Stimulated activated CD4-positive, alpha-beta T cell treated with anti-CD3 and anti-CD28 coated beads, TNF-alpha, amount 100 ng/mL, for 1 hour (primary cell): ENCODE data around the gene VRK2.
"Not testable (repeated sequence)": the region's sequence is repeated elsewhere in the genome, so short reads cannot be mapped to it uniquely, and the experiment has no call there.

ENCODE experiments used
- DNase-seq, 3 donors: peaks; one replicate each; pipeline ENCODE4 v3.0.0-alpha.2; 2020; ENCODE audit warnings: low read depth in 3 of 3, low spot score in 1 of 3

Gene VRK2

DNA sequence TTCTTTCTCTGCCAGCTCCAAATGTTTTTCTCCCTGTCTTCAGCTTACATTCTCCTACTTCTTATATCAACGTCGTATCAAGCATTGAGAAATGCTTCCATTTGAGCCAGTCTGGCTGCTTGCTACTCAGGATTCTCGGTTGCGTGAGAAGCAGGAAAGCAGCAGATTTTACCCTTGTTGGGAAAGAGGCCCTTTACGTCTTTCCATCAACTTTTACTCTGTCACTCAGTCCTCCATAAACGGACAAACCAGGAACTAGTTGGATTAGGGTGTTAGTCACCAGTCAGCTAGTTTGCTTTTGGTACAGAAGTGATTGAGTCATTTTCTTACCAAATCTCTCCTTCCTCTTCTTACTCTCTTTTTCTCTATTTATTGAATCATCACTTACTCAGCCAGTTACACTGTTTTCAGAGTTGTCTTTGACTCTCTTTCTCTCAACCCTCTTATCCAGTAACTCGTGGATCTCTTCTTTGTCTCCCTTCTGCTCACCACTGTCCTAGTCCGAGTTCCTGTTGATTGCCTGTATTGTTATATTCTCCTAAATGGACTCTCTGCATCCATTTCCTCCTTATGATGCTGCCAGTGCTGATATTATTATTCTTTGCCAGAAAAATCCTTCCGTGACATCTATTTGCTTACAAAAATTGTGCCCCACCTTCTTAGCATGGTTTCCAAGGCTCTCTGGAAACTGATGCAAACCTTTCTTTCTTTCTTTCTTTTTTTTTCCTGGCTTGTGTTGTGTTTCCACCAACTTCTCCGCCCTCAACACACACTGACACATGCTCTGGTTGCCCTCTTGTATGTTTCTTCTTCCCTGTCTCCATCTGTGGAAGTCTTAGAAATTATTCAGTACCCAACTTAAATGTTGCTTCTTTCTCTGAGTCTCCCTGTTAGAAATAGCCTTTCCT is 61.5 kb downstream of the VRK2 start:
- DNase-seq, result no peak

DNA sequence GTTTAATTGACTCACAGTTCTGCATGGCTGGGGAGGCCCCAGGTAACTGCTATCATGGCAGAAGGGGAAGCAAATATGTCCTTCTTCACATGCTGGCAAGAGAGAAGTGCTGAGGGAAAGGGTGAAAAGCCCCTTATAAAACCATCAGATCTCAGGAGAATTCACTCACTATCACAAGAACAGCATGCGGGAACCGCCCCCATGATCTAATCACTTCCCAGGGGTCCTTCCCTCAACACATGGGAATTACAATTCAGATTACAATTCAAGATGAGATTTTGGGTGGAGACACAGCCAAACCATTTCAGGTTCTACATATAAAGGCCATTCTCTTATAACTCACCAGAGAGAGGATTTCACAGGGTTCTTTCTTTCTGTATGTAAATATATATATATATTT is 62.9 kb downstream of the VRK2 start:
- DNase-seq, result no peak

DNA sequence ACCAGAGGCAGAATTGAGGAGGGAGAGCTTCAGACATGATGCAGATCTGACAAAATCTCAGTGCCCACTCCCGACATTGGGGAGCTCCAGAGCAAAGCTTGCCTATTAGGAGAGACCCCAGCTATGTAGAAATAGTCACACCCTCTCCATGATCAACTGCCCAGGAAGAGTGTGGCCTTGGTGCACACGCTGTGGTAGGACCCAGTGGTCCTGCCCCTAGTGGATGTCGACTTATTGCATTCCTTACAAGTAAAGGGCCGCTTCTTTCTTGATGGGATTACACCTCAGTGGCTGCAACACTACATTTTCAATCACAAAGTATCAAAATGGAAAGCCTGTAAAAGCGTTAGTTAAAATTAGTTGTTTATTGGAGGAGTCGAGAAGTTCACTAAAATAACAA is 64.2 kb downstream of the VRK2 start:
- DNase-seq, result no peak

DNA sequence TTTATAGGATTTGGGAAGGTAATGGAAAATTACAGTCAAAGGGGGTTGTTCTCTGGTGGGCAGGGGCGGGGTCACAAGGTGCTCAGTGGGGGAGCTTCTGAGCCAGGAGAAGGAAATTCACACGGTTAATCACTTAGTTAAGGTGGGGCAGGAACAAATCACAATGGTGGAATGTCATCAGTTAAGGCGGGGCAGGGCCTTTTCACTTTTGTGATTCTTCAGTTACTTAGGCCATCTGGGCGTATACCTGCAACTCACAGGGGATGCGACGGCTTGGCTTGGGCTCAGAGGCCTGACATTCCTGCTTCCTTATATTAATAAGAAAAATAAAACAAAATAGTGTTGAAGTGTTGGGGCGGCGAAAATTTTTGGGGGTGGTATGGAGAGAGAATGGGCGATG is 67.0 kb downstream of the VRK2 start:
- DNase-seq, result not testable (repeated sequence)

DNA sequence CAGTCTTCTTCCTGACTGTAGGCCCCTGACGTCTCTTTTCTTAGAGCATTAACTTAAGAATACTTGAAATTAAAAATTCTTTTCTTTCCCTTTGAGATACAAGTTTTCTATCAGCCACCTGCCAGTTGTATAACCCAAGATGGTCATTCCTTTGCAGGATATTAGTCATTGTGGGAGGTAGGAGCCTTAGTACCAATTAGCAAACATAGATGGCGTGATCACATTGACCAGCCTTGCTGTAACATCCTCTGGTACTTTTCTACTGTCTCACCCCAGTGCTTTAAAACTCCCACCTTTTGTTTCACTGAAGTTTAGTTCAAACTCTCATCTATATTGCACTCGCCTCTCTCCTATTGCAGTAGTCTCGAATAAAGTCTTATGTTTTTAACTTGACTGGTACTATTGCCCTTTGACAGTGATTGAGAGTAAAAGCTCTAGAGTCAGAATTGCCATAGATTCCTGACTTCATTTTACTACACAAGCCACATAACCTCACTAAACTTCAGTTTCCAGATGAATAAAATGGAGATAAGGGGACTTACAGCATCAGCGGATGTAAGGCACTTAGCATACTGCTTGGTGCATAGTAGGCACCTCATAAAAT is 74.1 kb downstream of the VRK2 start:
- DNase-seq, result no peak

DNA sequence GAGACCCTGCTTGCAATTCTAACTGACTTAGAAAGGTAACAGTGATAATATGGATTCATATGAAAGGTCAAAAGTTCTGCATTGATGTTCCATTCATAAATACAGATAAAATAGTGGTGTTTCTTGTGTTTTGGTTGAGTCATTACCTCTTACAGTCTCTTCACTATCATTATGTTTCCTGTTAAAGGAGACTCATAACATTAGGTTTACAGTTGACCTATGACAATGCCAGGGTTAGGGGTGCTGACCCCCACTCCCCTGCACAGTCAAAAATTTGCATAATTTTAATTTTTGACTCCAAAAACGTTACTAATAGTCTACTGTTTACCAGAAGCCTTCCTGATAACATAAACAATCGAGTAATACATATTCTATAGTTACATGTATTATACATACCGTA is 75.4 kb downstream of the VRK2 start:
- no peak for DNase-seq

DNA sequence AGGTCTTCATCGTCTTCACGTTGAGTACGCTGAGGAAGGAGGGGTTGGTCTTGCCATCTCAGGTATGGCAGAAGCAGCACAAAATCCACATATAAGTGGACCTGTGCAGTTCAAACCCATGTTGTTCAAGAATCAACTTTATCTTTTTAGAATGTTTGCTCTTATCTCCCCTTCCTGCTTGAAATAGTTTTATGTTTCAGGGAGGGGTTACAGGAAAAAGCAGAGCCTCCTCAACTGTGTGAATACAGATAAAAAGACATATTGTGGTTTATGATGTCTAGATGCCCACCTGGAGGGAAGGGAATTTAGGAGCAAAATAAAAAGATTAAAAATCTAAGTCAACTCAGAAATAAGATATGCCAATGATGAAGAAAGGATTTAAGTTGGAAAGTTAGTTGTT is 75.9 kb downstream of the VRK2 start:
- no peak for DNase-seq

DNA sequence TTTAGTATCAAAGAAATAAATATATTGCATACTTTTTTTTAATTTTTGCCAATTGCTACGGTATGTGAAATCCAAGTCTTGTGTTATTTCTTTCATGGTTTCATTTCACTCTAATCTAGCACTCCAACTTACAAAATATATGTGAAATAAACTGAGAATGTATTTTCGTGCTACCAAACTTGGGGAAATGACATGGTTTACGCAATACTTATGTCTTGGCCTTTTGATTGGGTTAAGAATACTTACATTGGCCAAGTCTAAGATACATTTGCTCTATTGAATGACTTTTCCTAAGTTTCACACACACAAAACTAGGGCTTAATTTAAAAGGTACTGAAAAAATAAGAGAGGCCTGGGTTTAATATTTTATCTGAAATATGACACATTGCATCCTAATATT is 80.5 kb downstream of the VRK2 start:
- no peak for DNase-seq

DNA sequence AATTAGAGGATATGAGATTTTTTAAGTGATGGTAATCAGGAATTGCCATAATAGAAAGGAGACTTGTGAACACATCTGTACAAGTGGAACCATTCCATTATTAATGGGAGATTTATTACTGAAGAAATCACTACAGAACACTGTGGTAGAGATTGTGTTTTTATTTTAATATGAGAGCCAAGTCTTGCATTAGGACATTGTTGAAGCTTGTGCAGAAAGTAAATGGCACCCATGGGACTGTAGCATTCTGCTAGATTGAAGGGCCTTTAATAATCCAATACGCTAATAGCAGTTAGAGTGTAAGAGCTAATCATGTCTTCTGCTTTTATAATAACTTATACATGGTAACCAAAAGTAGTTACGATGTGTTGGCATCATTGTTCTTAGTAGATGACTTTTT is 83.6 kb downstream of the VRK2 start:
- no peak for DNase-seq

DNA sequence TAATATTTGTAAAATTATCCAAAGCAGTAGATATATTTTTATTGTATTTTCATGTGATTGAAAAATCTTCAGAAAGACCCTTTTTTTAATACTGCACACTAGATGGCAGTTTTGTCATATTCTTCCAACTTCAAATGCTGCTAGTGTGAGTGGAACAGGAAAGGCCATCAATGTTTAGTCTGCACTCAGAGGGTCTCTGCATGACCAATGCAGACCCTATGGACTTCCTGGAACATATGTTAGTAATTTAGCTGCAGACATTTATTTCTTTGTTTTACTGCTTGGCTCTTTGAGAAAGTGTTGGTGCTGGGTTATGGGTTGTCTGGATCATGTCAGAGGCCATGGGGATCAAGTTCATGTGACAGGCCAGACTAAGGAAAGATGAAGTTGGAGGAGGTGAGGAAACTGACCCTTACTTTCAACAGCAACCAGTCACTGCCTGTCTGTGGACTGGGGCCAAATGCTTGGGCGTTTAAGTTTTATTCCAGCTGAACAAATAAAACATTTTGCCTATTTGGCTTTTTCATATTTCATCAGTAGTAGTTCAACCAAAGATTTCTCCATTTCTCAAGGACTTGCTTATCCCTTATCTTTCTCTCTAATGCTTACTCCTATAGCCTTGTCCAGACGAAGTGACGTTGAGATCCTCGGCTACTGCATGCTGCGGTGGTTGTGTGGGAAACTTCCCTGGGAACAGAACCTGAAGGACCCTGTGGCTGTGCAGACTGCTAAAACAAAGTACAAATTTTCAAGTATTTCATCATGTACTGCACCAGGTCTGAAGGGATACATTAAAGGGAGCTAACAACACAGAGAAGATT is 84.8 kb downstream of the VRK2 start:
- no peak for DNase-seq

DNA sequence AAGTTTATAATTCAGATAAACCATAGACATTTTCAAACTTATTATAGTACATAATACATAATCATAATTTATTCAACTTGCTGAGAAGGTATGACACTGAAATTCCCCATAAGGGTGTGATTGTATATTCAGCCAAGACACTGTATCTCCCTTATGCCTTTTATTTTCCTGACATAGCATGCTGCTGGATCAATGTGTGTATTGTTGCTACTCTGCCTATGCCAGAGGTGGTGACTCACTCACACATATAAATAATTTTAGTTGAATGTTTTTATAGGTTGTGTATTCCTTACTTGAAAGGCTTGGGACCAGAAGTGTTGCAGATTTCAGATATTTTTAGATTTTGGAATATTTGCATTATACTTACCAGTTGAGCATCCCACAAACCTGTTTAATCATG is 86.8 kb downstream of the VRK2 start:
- DNase-seq, result no peak

DNA sequence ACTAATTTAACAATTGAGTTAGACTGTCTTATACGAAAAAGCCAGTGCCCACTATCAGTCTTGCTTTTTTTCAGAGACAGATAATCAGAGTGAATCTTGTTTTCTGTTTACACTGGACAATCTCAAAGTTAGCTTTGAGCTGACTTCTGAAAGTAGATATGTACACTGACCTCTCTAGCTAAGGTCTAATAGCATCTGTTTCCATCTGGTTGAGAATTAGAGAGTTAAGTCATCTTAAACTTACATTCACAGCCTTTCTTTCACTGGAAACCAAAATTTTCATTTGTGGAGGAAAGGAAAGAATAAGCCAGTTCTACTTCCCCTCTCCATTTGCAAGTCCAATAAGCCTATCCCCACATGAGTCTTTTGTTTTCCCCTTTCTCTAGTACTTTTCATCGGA is 89.3 kb downstream of the VRK2 start:
- no peak for DNase-seq

DNA sequence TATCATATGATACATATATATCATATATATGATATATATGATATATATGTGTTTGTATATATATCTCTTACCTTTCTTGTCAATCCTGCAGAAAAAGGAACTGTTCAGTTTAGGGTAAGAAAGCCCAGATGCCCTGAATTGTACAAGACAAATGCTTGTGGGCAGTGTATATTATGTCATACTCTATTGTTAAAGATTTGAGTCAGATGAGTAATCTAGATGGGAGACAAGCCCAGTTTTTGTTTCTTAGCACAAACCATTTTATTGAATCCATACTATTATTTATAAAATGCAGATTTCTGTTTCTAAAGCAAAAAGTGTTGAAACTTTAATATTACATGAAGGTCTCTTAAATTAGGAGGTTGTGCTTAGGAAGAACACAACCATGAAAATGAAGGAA is 90.6 kb downstream of the VRK2 start:
- no peak for DNase-seq

DNA sequence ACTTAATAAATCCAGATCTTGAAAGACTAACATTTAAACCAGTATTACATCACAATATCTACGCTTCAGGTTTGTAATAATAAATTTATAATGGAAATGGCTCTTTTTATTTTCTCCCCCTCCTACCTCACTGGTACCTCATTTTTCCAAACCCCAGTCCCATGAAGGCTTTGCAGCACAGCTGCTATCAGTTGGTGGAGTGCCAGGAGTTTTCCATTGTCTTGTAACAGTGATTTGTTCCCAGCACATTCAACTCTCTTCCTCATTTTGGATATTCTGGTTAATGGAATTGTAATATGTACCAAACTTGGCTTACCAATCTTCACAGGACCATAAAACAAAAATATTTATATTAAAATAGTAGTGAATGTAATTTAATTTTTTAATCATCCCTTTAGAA is 91.2 kb downstream of the VRK2 start:
- no peak for DNase-seq

DNA sequence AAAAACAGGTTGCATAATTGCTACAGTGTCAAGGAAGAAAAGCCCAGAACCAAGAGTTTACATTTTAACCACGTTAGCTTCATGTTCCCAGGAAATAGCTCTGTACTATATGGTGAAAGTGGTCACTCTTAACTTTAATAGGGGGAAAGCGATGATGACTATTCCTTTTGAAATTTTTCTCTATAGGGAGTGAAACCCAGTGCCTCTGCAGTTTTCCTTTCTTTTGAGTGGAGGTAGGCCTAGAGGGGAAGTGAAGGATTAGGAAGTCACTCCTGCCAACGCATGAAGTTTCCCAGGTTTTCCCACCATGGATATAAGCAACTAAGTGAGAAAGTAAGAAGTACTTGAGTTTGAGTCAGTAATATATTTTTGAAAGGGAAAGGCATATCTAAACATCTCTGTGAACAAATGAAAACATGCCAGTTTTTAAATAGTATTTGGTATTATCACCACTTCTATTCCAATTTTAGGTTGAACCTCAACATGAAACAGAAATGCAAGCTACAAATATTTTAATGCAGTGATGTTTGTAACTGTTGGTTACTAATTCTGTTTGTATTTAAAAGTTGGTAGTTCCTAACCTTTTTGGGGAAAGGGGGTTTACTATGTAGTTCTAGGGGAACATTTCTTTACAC is 91.9 kb downstream of the VRK2 start:
- no peak for DNase-seq

DNA sequence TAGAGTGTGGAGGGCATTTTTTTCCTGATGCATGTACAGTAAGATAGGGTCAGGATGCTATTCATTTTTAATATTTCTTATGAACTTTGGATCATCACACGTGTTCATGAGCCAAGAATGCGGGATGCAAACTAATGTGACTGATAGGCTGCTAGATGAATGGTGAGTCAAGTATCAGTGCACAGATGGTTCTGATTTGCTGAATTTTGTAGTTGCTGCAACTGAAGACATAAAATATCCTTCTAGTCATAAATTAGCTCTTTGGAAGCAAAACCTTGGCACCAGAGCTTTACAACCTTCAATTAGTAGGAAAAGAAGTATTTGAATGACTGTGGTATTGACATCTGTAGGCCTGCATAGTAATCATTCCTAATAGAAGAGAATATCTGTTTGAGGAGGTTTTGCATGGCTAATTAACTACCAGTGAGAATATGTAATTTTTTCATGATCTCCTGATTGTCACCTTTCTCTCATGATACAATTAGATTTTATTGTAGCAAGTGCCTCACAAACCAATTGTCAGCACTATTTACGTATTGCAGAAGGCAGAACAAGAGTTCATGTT is 94.0 kb downstream of the VRK2 start:
- no peak for DNase-seq

DNA sequence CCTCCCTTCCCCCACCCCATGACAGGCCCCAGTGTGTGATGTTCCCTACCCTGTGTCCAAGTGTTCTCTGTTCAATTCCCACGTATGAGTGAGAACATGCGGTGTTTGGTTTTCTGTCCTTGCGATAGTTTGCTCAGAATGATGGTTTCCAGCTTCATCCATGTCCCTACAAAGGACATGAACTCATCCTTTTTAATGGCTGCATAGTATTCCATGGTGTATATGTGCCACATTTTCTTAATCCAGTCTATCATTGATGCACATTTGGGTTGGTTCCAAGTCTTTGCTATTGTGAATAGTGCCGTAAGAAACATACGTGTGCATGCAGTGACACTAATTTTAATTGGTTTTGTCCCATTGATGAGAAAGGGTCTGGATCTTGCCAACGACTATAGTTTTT is 99.2 kb downstream of the VRK2 start:
- DNase-seq, result not testable (repeated sequence)

DNA sequence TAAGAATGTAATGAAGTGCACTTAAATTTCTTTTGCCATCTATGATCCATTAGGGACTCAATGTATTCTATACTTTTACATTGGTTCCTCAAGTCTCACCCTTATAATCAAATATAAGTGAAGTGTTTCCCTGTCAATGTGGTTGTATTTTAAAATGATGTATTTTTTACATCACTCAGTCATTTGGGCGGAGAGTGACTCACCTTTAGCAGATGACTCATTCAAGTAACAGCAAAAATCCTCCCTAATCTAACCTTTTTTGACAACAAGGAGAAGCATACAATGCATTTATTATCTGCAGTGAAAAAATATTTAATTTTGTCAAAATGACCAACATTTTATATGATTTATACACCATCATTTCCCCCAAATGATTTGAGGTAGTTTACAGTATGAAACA is 100.1 kb downstream of the VRK2 start:
- DNase-seq, result no peak

DNA sequence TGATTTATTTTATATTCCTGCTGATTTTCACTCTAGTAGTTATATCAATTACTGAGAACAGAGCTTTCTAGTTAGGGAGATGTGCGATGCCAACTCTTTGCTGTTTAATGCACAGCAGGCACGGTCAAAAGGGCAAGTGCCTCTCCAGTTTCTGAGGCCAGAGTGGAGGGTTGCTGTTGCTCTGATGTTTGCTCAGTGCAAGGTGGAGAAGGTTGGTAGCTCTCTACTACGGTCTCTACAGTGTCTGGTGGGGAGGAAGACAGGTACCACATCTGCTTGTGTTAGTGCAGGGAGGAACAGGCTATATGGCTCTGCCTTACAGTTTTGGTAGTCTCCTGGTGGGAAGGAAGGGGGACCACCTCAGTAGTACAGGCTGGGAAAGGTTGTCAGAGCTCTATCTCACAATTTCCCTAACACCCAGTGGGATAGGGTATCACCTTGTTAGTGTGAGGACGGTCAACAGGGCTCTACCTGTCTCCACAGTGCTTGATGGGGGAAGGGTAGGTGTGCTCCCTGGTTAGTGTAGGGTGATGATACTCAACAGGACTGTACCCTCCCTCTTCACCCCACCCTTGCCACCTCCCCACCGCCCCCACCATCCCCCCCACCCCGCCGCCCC is 108.7 kb downstream of the VRK2 start:
- no peak for DNase-seq

DNA sequence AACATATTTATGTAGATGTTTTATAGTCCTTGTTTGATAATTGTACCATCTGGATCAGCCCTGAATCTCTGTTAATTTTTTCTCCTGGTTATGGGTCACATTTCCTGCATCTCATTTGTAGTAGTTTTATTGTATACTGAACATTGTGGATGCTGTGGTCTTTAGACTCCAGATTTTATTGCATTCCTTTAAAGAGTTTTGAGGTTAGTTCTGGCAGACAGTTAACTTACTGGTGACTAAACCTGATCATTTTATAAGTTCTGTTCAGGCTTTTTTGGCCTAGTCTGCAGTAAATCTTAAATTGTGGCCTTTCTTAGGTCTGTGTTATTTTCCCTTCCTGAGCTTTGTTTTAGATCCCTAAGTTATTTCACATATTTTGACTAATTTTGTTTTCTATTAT is 110.2 kb downstream of the VRK2 start:
- no peak for DNase-seq

DNA sequence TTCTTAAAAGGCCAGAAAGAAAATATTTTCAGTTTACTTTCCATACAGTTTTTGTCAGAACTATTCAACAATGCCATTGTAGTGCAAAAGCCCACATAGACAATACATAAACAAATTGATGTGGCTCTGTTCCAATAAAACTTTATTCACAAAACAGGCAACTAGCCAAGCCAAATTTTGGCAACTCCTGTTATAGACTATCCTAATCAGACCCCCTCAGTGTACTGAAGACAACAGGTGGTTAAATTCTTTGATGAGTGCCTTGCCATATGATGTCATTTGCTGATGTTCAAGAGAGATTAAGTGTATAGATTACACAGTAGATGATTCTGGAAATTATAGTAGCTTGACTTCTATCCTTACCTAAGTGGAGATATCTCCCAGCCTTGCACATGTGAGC is 111.1 kb downstream of the VRK2 start:
- DNase-seq, result no peak
